Measurements from ENCODE around the gene VAV1. TPM values are rescaled to one million over a fixed set of nuclear protein-coding genes. Genes with fewer than 3 reads are reported as not detected.

Gene VAV1
- total and polyA plus RNA-seq, 2 of the 8 experiments (the other 6 are each of a cell fraction or from before 2014, with no cell fraction given): 0.21 to 0.22 TPM

GRCh38 chr19:6873708-6874431 lies 101.4 kb downstream of the VAV1 start (continued):
- TF ChIP-seq CREB1 (IDR thresholded peaks at IDR 0.05) (no peak), TEAD4 (IDR thresholded peaks at IDR 0.05; ENCODE audit: low read depth, low read length) (no peak), ZNF274 (IDR thresholded peaks at IDR 0.05; ENCODE audit: borderline replicate concordance, extremely low read depth, low read length) (no peak), USF2 (IDR thresholded peaks at IDR 0.05; ENCODE audit: low read length) (no peak), JUND (IDR thresholded peaks at IDR 0.05; ENCODE audit: low read length) (no peak), NANOG (IDR thresholded peaks at IDR 0.05; ENCODE audit: insufficient read depth, low read depth, low read length, poor library complexity, severe bottlenecking) (no peak), EGR1 (IDR thresholded peaks at IDR 0.05; ENCODE audit: borderline replicate concordance, low read depth, low read length) (no peak)

All from H1 (cell line).